Uterus (tissue), 2 donors: ENCODE measurements around the gene UQCRQ.

Experiments used
- CTCF ChIP-seq, 4 experiments: fragments of 200-600 bp in 2 of 4; fragments of 450-650 bp in 2 of 4; sonication (generic) in 2 of 4; IDR thresholded peaks; one replicate each; pipeline ENCODE4 v1.5.1; 2016 to 2019; ENCODE audit warnings: antibody characterized with exemption in 4 of 4, mild to moderate bottlenecking in 2 of 4, moderate library complexity in 1 of 4
- POLR2A ChIP-seq, 2 donors: fragments of 450-650 bp; IDR thresholded peaks; one replicate each; pipeline ENCODE4 v1.6.1; 2016; ENCODE audit warnings: antibody characterized with exemption in 2 of 2, mild to moderate bottlenecking in 1 of 2, moderate library complexity in 1 of 2

DNA sequence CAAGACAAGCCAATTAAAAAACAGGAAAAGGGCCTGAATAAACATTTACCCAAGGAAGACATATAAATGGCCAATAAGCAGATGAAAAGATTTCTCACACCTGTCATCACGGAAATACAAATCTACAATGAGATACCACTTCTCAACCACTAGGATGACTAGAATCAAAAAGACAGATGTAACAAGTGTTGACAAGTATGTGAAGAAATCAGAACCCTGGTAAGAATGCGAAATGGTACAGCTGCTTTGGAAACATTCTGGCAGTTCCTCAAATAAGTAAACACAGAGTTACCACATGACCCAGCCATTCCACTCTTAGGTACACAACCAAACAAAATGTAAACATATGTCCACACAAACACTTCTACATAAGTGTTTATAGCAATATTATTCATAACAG is 39.5 kb downstream of the UQCRQ start:
- TF ChIP-seq CTCF (IDR thresholded peaks at IDR 0.05) (no peak), POLR2A (IDR thresholded peaks at IDR 0.05) (no peak)
